Measurements from ENCODE around the gene SCN5A. TPM values are rescaled to one million over a fixed set of nuclear protein-coding genes. Genes with fewer than 3 reads are reported as not detected.
A peak's percentile ranks its signal among the peaks of the same experiment; 100 is the strongest.

SCN5A gene
- total RNA-seq, 1 donor from 2014 or later: 1.4 TPM

GRCh38 chr3:38582941-38583645 is 66.4 kb downstream of the SCN5A start:
- TF ChIP-seq CTCF (IDR thresholded peaks at IDR 0.05; ENCODE audit: unreplicated experiment): no peak
- no peaks in the 10 kb centered on the region for H3K36me3 Mint-ChIP-seq (ENCODE audit: low read depth, unreplicated experiment)
- H3K9me3 Mint-ChIP-seq (ENCODE audit: unreplicated experiment): no peaks in the 10 kb centered on the region
- no peak overlapping the region for H3K4me3 Mint-ChIP-seq (ENCODE audit: unreplicated experiment)
- DNase-seq (ENCODE audit: low spot score): no peak
- H3K4me1 Mint-ChIP-seq (ENCODE audit: unreplicated experiment): no peaks in the 10 kb centered on the region
- peaks cover 5% of the 10 kb centered on the region for H3K27me3 Mint-ChIP-seq (ENCODE audit: unreplicated experiment)
- no peak overlapping the region for H3K27ac Mint-ChIP-seq (ENCODE audit: unreplicated experiment)

GRCh38 chr3:38582316-38582715 is 67.2 kb downstream of the SCN5A start:
- peaks cover 3% of the 10 kb centered on the region for H3K4me1 Mint-ChIP-seq (ENCODE audit: unreplicated experiment)
- no peak for DNase-seq (ENCODE audit: low spot score)
- peaks cover 5% of the 10 kb centered on the region for H3K27me3 Mint-ChIP-seq (ENCODE audit: unreplicated experiment)
- H3K9me3 Mint-ChIP-seq (ENCODE audit: unreplicated experiment): no peaks in the 10 kb centered on the region
- TF ChIP-seq CTCF (IDR thresholded peaks at IDR 0.05; ENCODE audit: unreplicated experiment): no peak
- no peak overlapping the region for H3K27ac Mint-ChIP-seq (ENCODE audit: unreplicated experiment)
- no peak overlapping the region for H3K4me3 Mint-ChIP-seq (ENCODE audit: unreplicated experiment)
- no peaks in the 10 kb centered on the region for H3K36me3 Mint-ChIP-seq (ENCODE audit: low read depth, unreplicated experiment)

GRCh38 chr3:38581774-38582173 is 67.7 kb downstream of the SCN5A start:
- Mint-ChIP-seq H3K27ac (ENCODE audit: unreplicated experiment) (peak overlapping the region; percentile 4), H3K4me3 (ENCODE audit: unreplicated experiment) (no peak overlapping the region), H3K9me3 (ENCODE audit: unreplicated experiment) (no peaks in the 10 kb centered on the region), H3K36me3 (ENCODE audit: low read depth, unreplicated experiment) (no peaks in the 10 kb centered on the region), H3K27me3 (ENCODE audit: unreplicated experiment) (peaks cover 4% of the 10 kb centered on the region), H3K4me1 (ENCODE audit: unreplicated experiment) (peaks cover 3% of the 10 kb centered on the region)
- no peak for TF ChIP-seq CTCF (IDR thresholded peaks at IDR 0.05; ENCODE audit: unreplicated experiment)
- no peak for DNase-seq (ENCODE audit: low spot score)

- Mint-ChIP-seq H3K4me3 (ENCODE audit: unreplicated experiment) (no peak overlapping the region), H3K4me1 (ENCODE audit: unreplicated experiment) (peaks cover 3% of the 10 kb centered on the region), H3K27me3 (ENCODE audit: unreplicated experiment) (peaks cover 8% of the 10 kb centered on the region), H3K36me3 (ENCODE audit: low read depth, unreplicated experiment) (no peaks in the 10 kb centered on the region), H3K9me3 (ENCODE audit: unreplicated experiment) (no peaks in the 10 kb centered on the region), H3K27ac (ENCODE audit: unreplicated experiment) (no peak overlapping the region)
- DNase-seq (ENCODE audit: low spot score): no peak
- TF ChIP-seq CTCF (IDR thresholded peaks at IDR 0.05; ENCODE audit: unreplicated experiment): no peak
Measured at GRCh38 chr3:38580450-38581382, 68.8 kb downstream of the SCN5A start.

Data from endothelial cell (in vitro differentiated cells).